ENCODE results near the gene FHOD3.

- TF ChIP-seq REST (IDR thresholded peaks at IDR 0.05) (no peak), CTCF (IDR thresholded peaks at IDR 0.05; ENCODE audit: low read depth, low read length, missing input control) (no peak), TAF1 (conservative IDR thresholded peaks at IDR 0.05) (no peak), SP1 (IDR thresholded peaks at IDR 0.05) (no peak), GABPA (IDR thresholded peaks at IDR 0.05 in 1 of 2, conservative IDR thresholded peaks at IDR 0.05 in 1 of 2) (no peak)
These were observed 414.4 kb downstream of the FHOD3 start for GRCh38 chr18:36711813-36712444.
